GM10266 (cell line): ENCODE data around the gene MAML3.

Source experiments
- DNase-seq: peaks from one replicate; pipeline ENCODE4 v3.0.0; 2012; ENCODE audit errors: extremely low spot score
- CTCF ChIP-seq: IDR thresholded peaks from 2 replicates; pipeline ENCODE4 v1.5.1; 2012; ENCODE audit warnings: mild to moderate bottlenecking, low read depth; ENCODE audit not compliant: control insufficient read depth, insufficient read depth; ENCODE audit errors: missing control alignments

The MAML3 gene

GRCh38 chr4:140081641-140082390 lies 72.2 kb downstream of the MAML3 start:
- TF ChIP-seq CTCF = no peak
- no peak for DNase-seq

GRCh38 chr4:140080883-140081282 lies 73.1 kb downstream of the MAML3 start:
- no peak for TF ChIP-seq CTCF
- DNase-seq = no peak

DNA sequence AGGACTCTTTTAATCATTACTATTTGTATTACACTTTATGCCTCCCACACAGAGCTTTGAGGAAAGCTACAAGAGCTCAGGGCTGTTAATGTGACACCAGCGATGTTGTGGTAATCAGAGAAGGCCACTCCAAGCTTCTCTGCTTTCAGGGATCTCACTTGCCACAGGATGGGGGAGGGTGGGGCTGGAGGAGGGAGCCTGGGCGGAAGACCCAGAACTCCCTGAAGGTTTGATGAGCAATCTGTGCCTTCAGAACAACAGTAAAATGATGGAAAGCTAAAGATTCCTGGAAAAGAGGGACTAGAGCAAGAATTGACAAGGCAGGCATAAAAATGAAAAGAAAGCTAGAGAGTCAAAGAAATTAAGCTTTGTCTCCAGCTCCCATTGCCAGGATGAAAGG lies 75.6 kb downstream of the MAML3 start:
- no peak for DNase-seq
- TF ChIP-seq CTCF = no peak

- DNase-seq = no peak
- TF ChIP-seq CTCF = no peak
Observed at GRCh38 chr4:140076307-140076706, 77.7 kb downstream of the MAML3 start.

DNA sequence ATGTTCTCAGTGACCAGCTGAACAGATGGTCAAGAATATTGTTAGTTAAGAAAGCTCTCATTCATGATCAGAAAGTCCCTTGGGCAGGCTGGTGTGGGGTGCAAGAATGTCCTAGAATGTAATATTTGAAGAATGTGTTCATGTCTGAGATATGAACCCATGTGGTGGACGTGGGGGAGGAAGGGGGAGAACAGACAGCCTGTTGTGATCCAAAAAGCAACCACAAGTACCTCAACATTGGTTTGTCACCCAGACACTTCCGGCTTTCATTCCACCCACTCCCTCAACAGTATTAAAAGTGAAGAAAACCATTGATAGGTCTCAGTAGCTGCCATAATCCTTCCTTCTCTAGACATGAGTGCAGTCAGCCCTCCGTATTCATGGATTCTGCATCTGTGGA lies 82.2 kb downstream of the MAML3 start:
- no peak for TF ChIP-seq CTCF
- peak; percentile 38 for DNase-seq

- DNase-seq = no peak
- no peak for TF ChIP-seq CTCF
Observed at GRCh38 chr4:140070973-140071372, 83.0 kb downstream of the MAML3 start.

DNA sequence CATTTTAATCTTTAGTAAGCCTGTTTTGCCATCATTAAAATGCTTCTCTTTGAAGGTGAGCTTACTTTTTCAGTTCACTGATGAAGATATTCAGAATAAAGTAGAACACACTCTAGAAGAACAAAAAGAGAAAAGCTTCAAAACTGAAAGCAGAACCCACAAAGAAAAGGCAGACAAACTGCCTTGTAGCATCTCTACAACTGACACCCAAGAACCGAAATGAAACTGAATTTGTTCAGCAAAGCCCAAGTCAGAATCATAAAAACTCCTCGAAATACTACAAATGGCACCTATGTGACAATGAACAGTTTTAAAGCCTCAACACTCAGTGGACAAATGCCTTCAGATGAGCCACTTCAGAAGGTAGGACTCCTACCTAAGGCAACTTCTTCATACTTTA lies 83.6 kb downstream of the MAML3 start:
- no peak for DNase-seq
- TF ChIP-seq CTCF = no peak
